LNCaP clone FGC (cell line): Measurements from ENCODE around the gene CMBL.
"Not testable (repeated sequence)": the region's sequence is repeated elsewhere in the genome, so short reads cannot be mapped to it uniquely, and the experiment has no call there.

Experiments used
- DNase-seq: peaks from one replicate; pipeline ENCODE4 v3.0.0-alpha.2; 2011; ENCODE audit warnings: low read depth
- H3K4me3 ChIP-seq: 2 replicates; pipeline ENCODE4 v1.5.1; 2011; ENCODE audit warnings: mild to moderate bottlenecking, low read depth, low read length, control low read depth
- CTCF ChIP-seq: IDR thresholded peaks from 2 replicates; pipeline ENCODE4 v1.5.1; 2012; ENCODE audit warnings: mild to moderate bottlenecking; ENCODE audit not compliant: control insufficient read depth, insufficient read depth; ENCODE audit errors: extremely low read depth

The CMBL gene

DNA sequence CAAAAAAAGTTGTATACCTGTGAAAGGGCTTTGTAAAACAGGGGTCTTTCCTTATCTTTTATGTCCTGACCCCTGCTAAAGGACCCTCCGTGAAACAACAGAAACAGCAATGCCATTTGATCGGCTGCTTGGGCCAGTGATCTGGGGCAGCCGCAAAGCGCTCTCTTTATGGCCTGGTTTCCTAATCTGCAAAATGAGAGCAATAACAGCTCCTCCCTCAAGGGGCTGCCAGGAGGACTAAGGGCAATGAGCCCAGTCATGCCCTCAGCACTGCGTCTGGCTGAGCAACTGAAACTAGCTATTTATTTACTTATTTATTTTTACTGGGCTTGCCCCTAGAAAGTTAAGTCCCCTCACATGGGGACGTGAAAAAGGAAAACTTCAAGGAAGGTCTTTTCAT is 18.3 kb downstream of the CMBL start:
- no peak for TF ChIP-seq CTCF
- no peak overlapping the region for H3K4me3 ChIP-seq
- DNase-seq: peak; percentile 57

DNA sequence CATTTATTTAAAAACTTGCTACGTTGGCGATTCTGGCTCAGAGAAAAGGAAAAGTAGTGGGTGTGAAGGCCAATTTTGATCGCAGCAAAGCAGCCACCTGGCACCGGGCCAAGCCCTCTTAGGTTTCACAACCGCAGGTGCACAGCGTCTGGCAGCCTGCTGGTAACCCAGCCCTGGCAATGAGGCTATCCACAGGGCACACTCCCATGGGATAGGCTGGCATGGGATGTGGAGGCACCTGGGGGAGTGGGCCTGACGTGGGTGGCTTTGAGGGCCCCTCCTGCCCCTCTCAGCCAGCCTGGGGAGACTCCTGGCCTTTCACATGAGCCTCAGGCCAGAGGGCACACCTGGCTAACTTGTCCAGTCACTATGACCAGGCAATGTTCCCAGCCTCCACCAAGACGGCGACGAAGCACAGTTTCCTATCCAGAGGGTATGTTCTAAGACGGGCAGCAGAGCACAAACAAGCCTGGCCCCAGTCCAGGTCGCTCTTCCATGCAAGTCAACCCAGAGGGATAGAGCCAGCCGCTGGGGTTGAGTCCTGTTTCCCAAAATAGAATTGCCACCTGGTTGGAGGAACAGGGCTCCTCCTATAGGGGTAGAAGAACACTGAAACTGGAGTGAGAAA is 19.0 kb downstream of the CMBL start:
- no peak overlapping the region for H3K4me3 ChIP-seq
- no peak for TF ChIP-seq CTCF
- DNase-seq: peak; percentile 79

DNA sequence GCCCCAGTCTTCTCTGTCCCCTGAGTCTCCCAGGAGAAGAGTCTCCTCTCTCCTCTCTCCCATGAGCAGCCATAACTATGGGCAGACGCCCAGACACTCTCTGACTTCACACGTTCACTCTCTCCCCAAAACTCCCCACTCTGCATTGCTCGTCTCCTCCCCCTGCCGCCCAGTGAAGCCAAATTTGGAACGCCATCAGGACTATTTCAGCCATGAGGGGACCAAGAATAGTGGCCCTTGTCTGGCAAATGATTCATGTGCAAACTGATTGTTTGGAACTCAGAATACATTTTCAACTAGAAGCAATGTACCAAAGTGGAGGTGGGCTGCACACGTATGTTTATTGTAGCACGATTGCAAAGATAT is 20.9 kb downstream of the CMBL start:
- DNase-seq: no peak
- TF ChIP-seq CTCF: no peak
- H3K4me3 ChIP-seq: no peak overlapping the region

GRCh38 chr5:10286162-10286861 is 21.4 kb downstream of the CMBL start:
- no peak overlapping the region for H3K4me3 ChIP-seq
- no peak for TF ChIP-seq CTCF
- no peak for DNase-seq

- not testable (repeated sequence) for DNase-seq, H3K4me3 ChIP-seq
Measured at GRCh38 chr5:10285362-10285761, 22.3 kb downstream of the CMBL start.

- TF ChIP-seq CTCF: peak; percentile 81
- no peak overlapping the region for H3K4me3 ChIP-seq
- no peak for DNase-seq
Measured at GRCh38 chr5:10283927-10284635, 23.6 kb downstream of the CMBL start.

DNA sequence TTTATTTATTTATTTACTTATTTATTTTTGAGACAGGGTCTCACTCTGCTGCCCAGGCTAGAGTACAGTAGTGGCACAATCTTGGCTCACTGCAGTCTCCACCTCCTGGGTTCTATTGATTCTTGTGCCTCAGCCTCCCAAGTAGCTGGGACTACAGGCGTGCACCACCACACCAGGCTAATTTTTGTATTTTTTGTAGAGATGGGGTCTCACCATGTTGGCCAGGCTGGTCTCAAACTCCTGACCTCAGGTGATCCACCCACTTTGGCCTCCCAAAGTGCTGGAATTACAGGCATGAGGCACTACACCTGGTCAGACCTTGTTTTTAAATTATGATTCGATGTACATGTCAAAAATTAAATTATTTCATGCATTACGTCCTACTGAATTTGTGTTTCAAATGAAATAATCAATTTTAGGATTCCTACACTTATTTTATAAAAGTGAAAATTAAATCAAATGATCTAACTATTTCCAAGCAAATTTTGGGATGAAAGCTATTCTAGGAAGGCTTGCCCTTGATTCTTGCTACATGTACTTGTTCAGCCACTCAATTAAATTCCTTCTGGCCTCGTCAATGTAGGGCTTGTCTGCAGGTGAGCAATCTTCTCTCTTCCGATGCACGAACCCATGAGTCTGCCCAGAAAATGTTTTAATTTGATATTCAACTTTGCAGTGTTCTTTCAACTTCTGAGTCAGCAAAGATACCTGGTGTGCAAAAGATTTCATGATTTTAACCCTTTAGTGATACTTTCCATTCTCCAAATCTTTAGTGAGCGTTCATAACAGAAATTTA is 27.6 kb downstream of the CMBL start:
- no peak for TF ChIP-seq CTCF
- H3K4me3 ChIP-seq: no peak overlapping the region
- DNase-seq: no peak
